A549 (cell line): ENCODE measurements around the gene PPP1R3E.

Source experiments
- CEBPB ChIP-seq, 2 experiments: fragments of >200 bp in 1 of 2; sonication (Bioruptor Twin) in 1 of 2; formaldehyde crosslinking in 1 of 2; IDR thresholded peaks; 2 replicates each; pipeline ENCODE4 v1.6.1; 2012 to 2016
- ELK1 ChIP-seq: fragments of 150-350 bp; IDR thresholded peaks from 2 replicates; pipeline ENCODE4 v1.6.1; 2014; ENCODE audit warnings: low read depth, mild to moderate bottlenecking, low read length
- JUN ChIP-seq, 2 experiments: fragments of >200 bp; sonication (Bioruptor Twin); formaldehyde crosslinking; IDR thresholded peaks; 2 replicates in 1 of 2; 3 replicates in 1 of 2; pipeline ENCODE4 v1.6.1; 2016 to 2017
- MAFK ChIP-seq: fragments of 450-650 bp; IDR thresholded peaks from 2 replicates; pipeline ENCODE4 v1.6.1; 2014; ENCODE audit not compliant: partially characterized antibody
- POLR2A ChIP-seq: IDR thresholded peaks from 2 replicates; pipeline ENCODE4 v1.6.1; 2012; ENCODE audit warnings: mild to moderate bottlenecking, low read length
- POLR2AphosphoS2 ChIP-seq: conservative IDR thresholded peaks from 2 replicates; pipeline ENCODE4 v1.6.1; 2012; ENCODE audit warnings: low read length, improper control_type of control experiment, inconsistent platforms
- RAD21 ChIP-seq, 2 experiments: fragments of >200 bp in 1 of 2; sonication (Bioruptor Twin) in 1 of 2; formaldehyde crosslinking in 1 of 2; IDR thresholded peaks in 1 of 2; conservative IDR thresholded peaks in 1 of 2; 2 replicates in 1 of 2; 3 replicates in 1 of 2; pipeline ENCODE4 v1.6.1; 2012 to 2018; ENCODE audit warnings: inconsistent platforms in 1 of 2
- SMC3 ChIP-seq: fragments of >200 bp; sonication (Bioruptor Twin); formaldehyde crosslinking; IDR thresholded peaks from 3 replicates; pipeline ENCODE4 v1.6.1; 2018; ENCODE audit warnings: inconsistent platforms
- ZFP36 ChIP-seq: fragments of 450-650 bp; IDR thresholded peaks from 2 replicates; pipeline ENCODE4 v1.6.1; 2014; ENCODE audit warnings: borderline replicate concordance; ENCODE audit not compliant: partially characterized antibody
- TF ChIP-seq, protein P1 (sequence below): fragments of >200 bp; sonication (Bioruptor Twin); formaldehyde crosslinking; IDR thresholded peaks from 3 replicates; pipeline ENCODE4 v1.5.1; 2016
- TF ChIP-seq, protein P2 (sequence below): IDR thresholded peaks from 2 replicates; pipeline ENCODE4 v1.6.1; 2012

DNA sequence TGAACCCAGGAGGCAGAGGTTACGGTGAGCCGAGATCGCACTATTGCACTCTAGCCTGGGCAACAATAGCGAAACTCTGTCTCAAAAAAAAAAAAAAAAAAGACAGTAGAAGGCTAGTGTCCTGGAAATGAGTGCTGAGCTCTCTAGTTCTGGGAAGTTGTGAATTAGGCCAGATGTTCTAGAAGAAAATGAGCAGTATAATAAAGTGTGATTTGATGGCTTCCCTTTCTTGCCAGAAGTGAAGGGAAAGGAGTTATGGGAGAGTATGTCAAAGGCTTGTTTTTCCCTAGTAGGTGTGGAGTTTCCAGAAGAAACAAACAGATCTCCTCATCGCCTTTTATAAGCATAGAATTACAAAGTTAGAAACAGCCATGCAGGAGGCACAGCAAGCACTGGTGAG, 44.4 kb downstream of the PPP1R3E start:
- TF ChIP-seq, protein P1, sequence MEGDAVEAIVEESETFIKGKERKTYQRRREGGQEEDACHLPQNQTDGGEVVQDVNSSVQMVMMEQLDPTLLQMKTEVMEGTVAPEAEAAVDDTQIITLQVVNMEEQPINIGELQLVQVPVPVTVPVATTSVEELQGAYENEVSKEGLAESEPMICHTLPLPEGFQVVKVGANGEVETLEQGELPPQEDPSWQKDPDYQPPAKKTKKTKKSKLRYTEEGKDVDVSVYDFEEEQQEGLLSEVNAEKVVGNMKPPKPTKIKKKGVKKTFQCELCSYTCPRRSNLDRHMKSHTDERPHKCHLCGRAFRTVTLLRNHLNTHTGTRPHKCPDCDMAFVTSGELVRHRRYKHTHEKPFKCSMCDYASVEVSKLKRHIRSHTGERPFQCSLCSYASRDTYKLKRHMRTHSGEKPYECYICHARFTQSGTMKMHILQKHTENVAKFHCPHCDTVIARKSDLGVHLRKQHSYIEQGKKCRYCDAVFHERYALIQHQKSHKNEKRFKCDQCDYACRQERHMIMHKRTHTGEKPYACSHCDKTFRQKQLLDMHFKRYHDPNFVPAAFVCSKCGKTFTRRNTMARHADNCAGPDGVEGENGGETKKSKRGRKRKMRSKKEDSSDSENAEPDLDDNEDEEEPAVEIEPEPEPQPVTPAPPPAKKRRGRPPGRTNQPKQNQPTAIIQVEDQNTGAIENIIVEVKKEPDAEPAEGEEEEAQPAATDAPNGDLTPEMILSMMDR: no peak
- TF ChIP-seq MAFK (no peak), POLR2A (no peak), POLR2AphosphoS2 (no peak), JUN (IDR thresholded peaks at IDR 0.05) (no peak), ZFP36 (no peak), CEBPB (IDR thresholded peaks at IDR 0.05) (no peak), SMC3 (no peak), RAD21 (conservative IDR thresholded peaks at IDR 0.05 in 1 of 2, IDR thresholded peaks at IDR 0.05 in 1 of 2) (no peak), ELK1 (no peak)
- TF ChIP-seq, protein P2, sequence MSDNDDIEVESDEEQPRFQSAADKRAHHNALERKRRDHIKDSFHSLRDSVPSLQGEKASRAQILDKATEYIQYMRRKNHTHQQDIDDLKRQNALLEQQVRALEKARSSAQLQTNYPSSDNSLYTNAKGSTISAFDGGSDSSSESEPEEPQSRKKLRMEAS: no peak
